Cardiac septum (tissue), 1 donor: Measurements from ENCODE around the gene CHN2. TPM values are rescaled to one million over a fixed set of nuclear protein-coding genes. Genes with fewer than 3 reads are reported as not detected.

ENCODE experiments used
- total RNA-seq: library from RNA; stranded (reverse); fragmentation: NEBNext Ultra II Directional; extraction: Animal tissue kit (Norgen Biotek cat#: 25700); gene quantifications from one replicate; pipeline ENCODE4 v1.2.1, GENCODE V29; 2021
- donor health status: DM: no; HTN: no; CAD: no.

CHN2 gene
- total RNA-seq, 1 donor from 2014 or later: 33.6 TPM

Other genes starting within 250 kb of the CHN2 start
- gene TRIL, start 236.4 kb upstream of the CHN2 start, total RNA-seq: 2.6 TPM
- gene CPVL, start 48.2 kb upstream of the CHN2 start, total RNA-seq: 86.9 TPM